DOHH2 (cell line): Measurements from ENCODE around the gene C13orf46.

Experiments
- H3F3A ChIP-seq: fragments of 200-600 bp; sonication (generic), shearing (Covaris generic); 2 replicates; pipeline ENCODE4 v1.6.0; 2016; ENCODE audit warnings: antibody characterized with exemption, mild to moderate bottlenecking; ENCODE audit not compliant: control insufficient read depth, insufficient read depth
- H3K27ac ChIP-seq: fragments of 200-600 bp; sonication (generic); 2 replicates; pipeline ENCODE4 v1.5.1; 2014; ENCODE audit warnings: low read depth, mild to moderate bottlenecking, low read length, moderate library complexity
- H3K27me3 ChIP-seq: fragments of 200-600 bp; sonication (generic); 2 replicates; pipeline ENCODE4 v1.6.1; 2014; ENCODE audit warnings: mild to moderate bottlenecking, low read length, mixed read lengths; ENCODE audit not compliant: control insufficient read depth
- H3K36me3 ChIP-seq: fragments of 200-600 bp; sonication (generic); 2 replicates; pipeline ENCODE4 v1.6.1; 2014; ENCODE audit warnings: mild to moderate bottlenecking, low read length, moderate library complexity, mixed read lengths; ENCODE audit not compliant: control insufficient read depth
- H3K4me1 ChIP-seq: fragments of 200-600 bp; sonication (generic); 2 replicates; pipeline ENCODE4 v1.6.1; 2014; ENCODE audit warnings: mild to moderate bottlenecking, low read length, mixed read lengths; ENCODE audit not compliant: control insufficient read depth
- H3K4me2 ChIP-seq: fragments of 200-600 bp; sonication (generic); 2 replicates; pipeline ENCODE4 v1.6.0; 2014; ENCODE audit warnings: mild to moderate bottlenecking, low read length, moderate library complexity
- H3K4me3 ChIP-seq: fragments of 200-600 bp; sonication (generic); 2 replicates; pipeline ENCODE4 v1.5.1; 2014; ENCODE audit warnings: mild to moderate bottlenecking, low read length, mixed read lengths
- H3K79me2 ChIP-seq: fragments of 200-600 bp; sonication (generic); 2 replicates; pipeline ENCODE4 v1.6.1; 2014; ENCODE audit warnings: mild to moderate bottlenecking, low read length, mixed read lengths; ENCODE audit not compliant: control insufficient read depth
- H3K9me2 ChIP-seq: fragments of 200-600 bp; sonication (generic); replicated peaks from 2 replicates; pipeline ENCODE4 v1.6.1; 2014; ENCODE audit warnings: mild to moderate bottlenecking, low read length, mixed read lengths; ENCODE audit not compliant: control insufficient read depth
- H3K9me3 ChIP-seq: fragments of 200-600 bp; sonication (generic); 2 replicates; pipeline ENCODE4 v1.6.1; 2014; ENCODE audit warnings: antibody characterized with exemption, low read length, mixed read lengths; ENCODE audit not compliant: control insufficient read depth, insufficient read depth
- H4K20me1 ChIP-seq: fragments of 200-600 bp; sonication (generic); 2 replicates; pipeline ENCODE4 v1.6.0; 2014; ENCODE audit warnings: low read depth, mild to moderate bottlenecking, antibody characterized with exemption, low read length, moderate library complexity; ENCODE audit not compliant: control insufficient read depth, insufficient read depth
- EZH2phosphoT487 ChIP-seq: fragments of 200-600 bp; sonication (generic); IDR thresholded peaks from 2 replicates; pipeline ENCODE4 v1.6.1; 2017; ENCODE audit warnings: borderline replicate concordance, mild to moderate bottlenecking, antibody characterized with exemption, low read length, moderate library complexity, mixed read lengths
- TF ChIP-seq, protein P1 (sequence below): fragments of 200-600 bp; sonication (generic); IDR thresholded peaks from one replicate; pipeline ENCODE4 v1.5.1; 2014; ENCODE audit warnings: antibody characterized with exemption, mild to moderate bottlenecking, low read depth, low read length; ENCODE audit not compliant: poor library complexity, severe bottlenecking

C13orf46 gene

DNA sequence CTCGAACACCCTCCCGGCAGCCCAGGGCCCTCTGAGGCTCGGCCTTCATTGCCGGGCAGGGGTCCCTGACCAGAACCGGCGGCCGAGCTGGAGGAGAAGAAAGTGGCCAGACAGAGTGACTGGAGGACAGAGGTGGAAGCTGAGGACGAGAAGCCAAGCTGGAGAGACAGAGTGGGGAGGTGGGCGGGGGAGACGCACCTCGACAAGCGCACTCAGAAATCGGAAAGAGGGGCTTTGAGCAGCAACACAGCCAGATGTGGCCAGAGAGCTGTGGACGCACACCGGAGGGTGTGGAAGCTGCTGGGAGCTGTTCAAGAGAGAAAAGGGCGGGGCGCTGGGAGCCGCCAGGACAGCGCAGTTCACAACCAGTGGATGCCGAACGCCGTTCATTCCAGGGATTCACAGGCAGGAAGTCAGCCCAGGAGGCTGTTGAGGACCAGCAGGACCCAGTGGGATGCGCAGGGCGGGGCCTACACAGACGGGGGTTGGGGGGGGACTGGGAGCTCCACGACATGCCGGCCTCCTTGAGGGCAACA, 28.2 kb upstream of the C13orf46 start:
- Histone ChIP-seq H3F3A (no peaks in the 10 kb centered on the region), H3K9me2 (no peaks in the 10 kb centered on the region), H3K36me3 (no peaks in the 10 kb centered on the region), H3K27ac (no peak overlapping the region), H3K4me3 (no peak overlapping the region), H3K9me3 (no peaks in the 10 kb centered on the region), H4K20me1 (no peaks in the 10 kb centered on the region), H3K79me2 (no peaks in the 10 kb centered on the region), H3K4me1 (no peaks in the 10 kb centered on the region), H3K4me2 (no peak overlapping the region), H3K27me3 (no peaks in the 10 kb centered on the region)
- TF ChIP-seq, protein P1, sequence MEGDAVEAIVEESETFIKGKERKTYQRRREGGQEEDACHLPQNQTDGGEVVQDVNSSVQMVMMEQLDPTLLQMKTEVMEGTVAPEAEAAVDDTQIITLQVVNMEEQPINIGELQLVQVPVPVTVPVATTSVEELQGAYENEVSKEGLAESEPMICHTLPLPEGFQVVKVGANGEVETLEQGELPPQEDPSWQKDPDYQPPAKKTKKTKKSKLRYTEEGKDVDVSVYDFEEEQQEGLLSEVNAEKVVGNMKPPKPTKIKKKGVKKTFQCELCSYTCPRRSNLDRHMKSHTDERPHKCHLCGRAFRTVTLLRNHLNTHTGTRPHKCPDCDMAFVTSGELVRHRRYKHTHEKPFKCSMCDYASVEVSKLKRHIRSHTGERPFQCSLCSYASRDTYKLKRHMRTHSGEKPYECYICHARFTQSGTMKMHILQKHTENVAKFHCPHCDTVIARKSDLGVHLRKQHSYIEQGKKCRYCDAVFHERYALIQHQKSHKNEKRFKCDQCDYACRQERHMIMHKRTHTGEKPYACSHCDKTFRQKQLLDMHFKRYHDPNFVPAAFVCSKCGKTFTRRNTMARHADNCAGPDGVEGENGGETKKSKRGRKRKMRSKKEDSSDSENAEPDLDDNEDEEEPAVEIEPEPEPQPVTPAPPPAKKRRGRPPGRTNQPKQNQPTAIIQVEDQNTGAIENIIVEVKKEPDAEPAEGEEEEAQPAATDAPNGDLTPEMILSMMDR = no peak
- TF ChIP-seq EZH2phosphoT487 = no peak

DNA sequence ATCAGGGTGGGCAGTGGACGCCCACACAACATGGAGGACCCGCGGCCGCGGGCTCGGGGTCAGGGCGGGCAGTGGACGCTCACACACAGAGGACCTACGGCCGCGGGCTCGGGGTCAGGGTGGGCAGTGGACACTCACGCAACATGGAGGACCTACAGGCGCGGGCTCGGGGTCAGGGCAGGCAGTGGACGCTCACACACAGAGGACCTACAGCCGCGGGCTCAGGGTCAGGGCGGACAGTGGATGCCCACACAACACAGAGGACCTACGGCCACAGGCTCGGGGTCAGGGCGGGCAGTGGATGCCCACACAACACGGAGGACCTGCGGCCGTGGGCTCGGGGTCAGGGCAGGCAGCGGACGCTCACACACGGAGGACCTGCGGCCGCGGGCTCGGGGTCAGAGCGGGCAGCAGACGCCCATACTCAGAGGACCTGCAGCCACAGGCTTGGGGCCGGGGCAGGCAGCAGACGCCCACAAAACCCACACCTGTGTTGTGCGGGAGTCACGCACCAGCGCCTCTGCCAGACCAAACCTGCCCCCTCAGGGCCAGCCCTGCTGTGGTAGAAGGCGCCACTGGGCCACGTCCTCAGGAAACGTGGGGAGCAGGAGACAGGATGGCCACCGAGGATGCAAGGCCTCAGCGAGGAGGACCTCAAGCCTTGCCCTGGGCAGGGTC, 27.6 kb upstream of the C13orf46 start:
- TF ChIP-seq EZH2phosphoT487 = no peak
- TF ChIP-seq, protein P1 = no peak
- H3K9me3 ChIP-seq = no peaks in the 10 kb centered on the region
- no peak overlapping the region for H3K4me2 ChIP-seq
- H4K20me1 ChIP-seq = no peaks in the 10 kb centered on the region
- H3K36me3 ChIP-seq = no peaks in the 10 kb centered on the region
- no peaks in the 10 kb centered on the region for H3K79me2 ChIP-seq
- H3K4me3 ChIP-seq = no peak overlapping the region
- no peaks in the 10 kb centered on the region for H3K4me1 ChIP-seq
- H3F3A ChIP-seq = no peaks in the 10 kb centered on the region
- H3K27me3 ChIP-seq = no peaks in the 10 kb centered on the region
- H3K27ac ChIP-seq = no peak overlapping the region
- H3K9me2 ChIP-seq = no peaks in the 10 kb centered on the region

DNA sequence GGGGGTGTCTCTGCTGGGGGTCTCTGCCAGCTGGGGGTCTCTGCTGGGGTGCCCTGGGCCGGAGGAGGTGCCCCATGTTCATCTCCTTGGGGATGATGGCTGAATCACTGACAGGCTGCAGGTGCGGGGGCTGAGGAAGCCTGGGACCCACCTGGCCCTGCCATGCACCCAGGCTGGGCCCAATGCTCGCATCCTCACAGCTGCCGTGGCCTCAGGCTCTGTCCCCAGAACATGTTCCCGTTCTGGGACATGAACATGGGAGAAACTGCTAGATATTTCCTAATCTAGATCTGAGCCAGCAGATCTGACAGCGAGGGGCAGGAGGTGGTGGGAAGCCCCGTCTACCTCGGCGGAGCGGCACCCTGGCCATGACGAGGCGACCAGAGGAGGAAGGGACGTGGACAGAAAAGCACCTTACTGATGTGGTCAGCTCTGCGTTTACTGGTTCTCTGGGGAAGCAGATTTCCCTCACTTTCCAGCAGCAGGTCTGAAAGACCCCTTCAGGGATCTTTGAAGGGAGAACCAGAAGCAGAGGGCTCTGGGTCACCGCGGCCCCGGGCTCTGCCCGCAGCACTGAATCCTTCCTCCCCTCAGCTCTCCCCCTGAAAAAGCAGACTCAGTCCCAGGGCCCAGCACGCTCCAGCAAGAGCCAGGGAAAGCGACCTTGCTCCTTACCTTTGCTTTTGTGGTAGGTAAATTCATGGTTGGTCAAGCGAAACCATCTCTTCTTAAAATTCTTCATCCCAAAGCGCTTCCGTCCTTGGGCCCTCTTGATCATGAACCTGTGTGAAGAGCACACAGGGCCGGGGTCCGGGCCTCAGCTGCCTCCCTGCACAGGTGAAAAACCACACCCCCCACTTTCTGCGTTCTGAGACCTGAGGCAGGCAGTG, 26.5 kb upstream of the C13orf46 start:
- no peaks in the 10 kb centered on the region for H3K27me3 ChIP-seq
- H4K20me1 ChIP-seq = no peaks in the 10 kb centered on the region
- no peaks in the 10 kb centered on the region for H3K4me1 ChIP-seq
- H3K4me3 ChIP-seq = no peak overlapping the region
- no peaks in the 10 kb centered on the region for H3K36me3 ChIP-seq
- H3K79me2 ChIP-seq = no peaks in the 10 kb centered on the region
- TF ChIP-seq EZH2phosphoT487 = no peak
- TF ChIP-seq, protein P1 = no peak
- no peaks in the 10 kb centered on the region for H3K9me2 ChIP-seq
- no peaks in the 10 kb centered on the region for H3K9me3 ChIP-seq
- H3K4me2 ChIP-seq = no peak overlapping the region
- no peaks in the 10 kb centered on the region for H3F3A ChIP-seq
- H3K27ac ChIP-seq = no peak overlapping the region
